ENCODE measurements around the gene MLPH. TPM values are rescaled to one million over a fixed set of nuclear protein-coding genes. Genes with fewer than 3 reads are reported as not detected.
"Not testable (repeated sequence)": the region's sequence is repeated elsewhere in the genome, so short reads cannot be mapped to it uniquely, and the experiment has no call there.

MLPH gene
- total RNA-seq, 4 donors from 2014 or later: 13.3 to 37.9 (median 19.9) TPM

- TF ChIP-seq POLR2A (IDR thresholded peaks at IDR 0.05): no peak
- no peak for TF ChIP-seq CTCF (IDR thresholded peaks at IDR 0.05)
- intact Hi-C loops (cut with DNase I; ENCODE audit: low total_unique reads): no loop called here
- DNase-seq (ENCODE audit: low spot score in 2 of 2): no peak
- no peak overlapping the region for H3K4me3 ChIP-seq (ENCODE audit: low read depth, poor library complexity, severe bottlenecking)
- WGBS, 2 donors: 74 to 76% methylated on average over 3 of the region's 3 CpGs
Measured at GRCh38 chr2:237459741-237460174, 27.3 kb upstream of the MLPH start.

GRCh38 chr2:237464757-237465391, 22.2 kb upstream of the MLPH start:
- DNase-seq (ENCODE audit: low spot score in 2 of 2): peak in 1 of 2 donors; percentile 25
- intact Hi-C loops (cut with DNase I; ENCODE audit: low total_unique reads): no loop called here
- no peak overlapping the region for H3K4me3 ChIP-seq (ENCODE audit: low read depth, poor library complexity, severe bottlenecking)
- TF ChIP-seq CTCF (IDR thresholded peaks at IDR 0.05) (no peak), POLR2A (IDR thresholded peaks at IDR 0.05) (no peak)
- WGBS, 2 donors: 91 to 95% methylated on average over 8 of the region's 8 CpGs

GRCh38 chr2:237465515-237466148, 21.4 kb upstream of the MLPH start:
- WGBS, 2 donors: 88% methylated on average over 16 of the region's 16 CpGs
- no peak overlapping the region for H3K4me3 ChIP-seq (ENCODE audit: low read depth, poor library complexity, severe bottlenecking)
- peak in 1 of 2 donors; percentile 32 for DNase-seq (ENCODE audit: low spot score in 2 of 2)
- no peak for TF ChIP-seq CTCF (IDR thresholded peaks at IDR 0.05)
- TF ChIP-seq POLR2A (IDR thresholded peaks at IDR 0.05): no peak
- intact Hi-C loops (cut with DNase I; ENCODE audit: low total_unique reads): no loop called here

GRCh38 chr2:237466211-237466610, 20.8 kb upstream of the MLPH start:
- intact Hi-C loops (cut with DNase I; ENCODE audit: low total_unique reads): no loop called here
- H3K4me3 ChIP-seq (ENCODE audit: low read depth, poor library complexity, severe bottlenecking): no peak overlapping the region
- TF ChIP-seq POLR2A (IDR thresholded peaks at IDR 0.05): no peak
- TF ChIP-seq CTCF (IDR thresholded peaks at IDR 0.05): no peak
- 63 to 67% methylated on average over 6 of the region's 6 CpGs for WGBS, 2 donors
- no peak for DNase-seq (ENCODE audit: low spot score in 2 of 2)

GRCh38 chr2:237467447-237468179, 19.4 kb upstream of the MLPH start:
- WGBS, 2 donors: 82 to 84% methylated on average over 5 of the region's 5 CpGs

DNA sequence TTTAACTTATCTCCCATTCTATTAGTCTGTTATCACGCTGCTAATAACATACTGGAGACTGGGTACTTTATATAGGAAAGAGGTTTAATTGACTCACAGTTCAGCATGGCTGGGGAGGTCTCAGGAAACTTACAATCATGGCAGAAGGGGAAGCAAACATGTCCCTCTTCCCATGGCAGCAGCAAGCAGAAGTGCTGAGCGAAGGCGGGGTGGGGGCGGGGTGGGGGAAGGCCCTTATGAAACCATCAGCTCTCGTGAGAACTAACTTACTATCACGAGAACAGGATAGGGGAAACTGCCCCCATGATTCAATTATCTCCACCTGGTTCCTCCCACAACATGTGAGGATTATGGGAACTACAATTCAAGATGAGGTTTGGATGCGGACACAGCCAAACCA, 17.6 kb upstream of the MLPH start:
- intact Hi-C loops (cut with DNase I; ENCODE audit: low total_unique reads); H3K4me3 ChIP-seq (ENCODE audit: low read depth, poor library complexity, severe bottlenecking): not testable (repeated sequence)
- 88 to 95% methylated on average over 7 of the region's 7 CpGs for WGBS, 2 donors
- peak in 1 of 2 donors; percentile 40 for DNase-seq (ENCODE audit: low spot score in 2 of 2)

More at GRCh38 chr2:237467447-237468179, 19.4 kb upstream of the MLPH start:
- intact Hi-C loops (cut with DNase I; ENCODE audit: low total_unique reads): no loop called here
- no peak for DNase-seq (ENCODE audit: low spot score in 2 of 2)
- H3K4me3 ChIP-seq (ENCODE audit: low read depth, poor library complexity, severe bottlenecking): no peak overlapping the region
- TF ChIP-seq POLR2A (IDR thresholded peaks at IDR 0.05): no peak
- TF ChIP-seq CTCF (IDR thresholded peaks at IDR 0.05): no peak

Data from lower leg skin (tissue), 4 donors.